ENCODE results near the gene CCDC186. TPM values are rescaled to one million over a fixed set of nuclear protein-coding genes. Genes with fewer than 3 reads are reported as not detected.

Gene CCDC186
- total and polyA plus RNA-seq, 2 experiments from 2014 or later = 14.9 to 32.4 TPM

DNA sequence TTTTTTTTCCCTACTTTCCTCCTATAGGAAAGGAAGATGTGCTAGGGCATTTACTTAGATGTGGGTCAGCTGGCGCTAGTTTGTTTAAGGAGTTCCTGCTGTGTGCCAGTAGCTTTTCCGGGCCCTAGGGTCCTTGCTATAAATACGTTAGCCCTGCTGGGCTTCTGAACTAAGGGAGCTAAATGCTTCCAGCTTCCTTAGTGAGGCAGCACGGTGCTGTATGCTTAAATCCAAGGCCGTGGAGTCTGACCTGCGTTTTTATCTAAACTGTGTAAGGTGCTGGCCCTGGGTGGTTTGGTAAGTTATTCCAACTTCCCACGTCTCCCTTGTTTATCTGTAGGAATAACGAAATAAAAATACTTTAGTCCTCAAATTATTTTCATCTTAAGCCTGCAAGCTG is 5.7 kb upstream of the CCDC186 start:
- no peak overlapping the region for H3K4me3 ChIP-seq
- H3K79me2 ChIP-seq = no peaks in the 10 kb centered on the region
- no peak for DNase-seq (ENCODE audit: low spot score)
- no peaks in the 10 kb centered on the region for H4K20me1 ChIP-seq (ENCODE audit: insufficient read depth, poor library complexity, severe bottlenecking)
- no peaks in the 10 kb centered on the region for H3K36me3 ChIP-seq (replicated peaks; ENCODE audit: insufficient read depth, low read depth)
- H3K27me3 ChIP-seq = no peaks in the 10 kb centered on the region
- 72% methylated on average over 8 of the region's 8 CpGs for WGBS (ENCODE audit: low lambda C conversion rate, missing lambda C conversion rate)
- TF ChIP-seq EZH2phosphoT487 (IDR thresholded peaks at IDR 0.05; ENCODE audit: low read depth, severe bottlenecking, unreplicated experiment) = no peak
- TF ChIP-seq EZH2 (IDR thresholded peaks at IDR 0.05; ENCODE audit: borderline replicate concordance) = no peak
- TF ChIP-seq, protein P1, sequence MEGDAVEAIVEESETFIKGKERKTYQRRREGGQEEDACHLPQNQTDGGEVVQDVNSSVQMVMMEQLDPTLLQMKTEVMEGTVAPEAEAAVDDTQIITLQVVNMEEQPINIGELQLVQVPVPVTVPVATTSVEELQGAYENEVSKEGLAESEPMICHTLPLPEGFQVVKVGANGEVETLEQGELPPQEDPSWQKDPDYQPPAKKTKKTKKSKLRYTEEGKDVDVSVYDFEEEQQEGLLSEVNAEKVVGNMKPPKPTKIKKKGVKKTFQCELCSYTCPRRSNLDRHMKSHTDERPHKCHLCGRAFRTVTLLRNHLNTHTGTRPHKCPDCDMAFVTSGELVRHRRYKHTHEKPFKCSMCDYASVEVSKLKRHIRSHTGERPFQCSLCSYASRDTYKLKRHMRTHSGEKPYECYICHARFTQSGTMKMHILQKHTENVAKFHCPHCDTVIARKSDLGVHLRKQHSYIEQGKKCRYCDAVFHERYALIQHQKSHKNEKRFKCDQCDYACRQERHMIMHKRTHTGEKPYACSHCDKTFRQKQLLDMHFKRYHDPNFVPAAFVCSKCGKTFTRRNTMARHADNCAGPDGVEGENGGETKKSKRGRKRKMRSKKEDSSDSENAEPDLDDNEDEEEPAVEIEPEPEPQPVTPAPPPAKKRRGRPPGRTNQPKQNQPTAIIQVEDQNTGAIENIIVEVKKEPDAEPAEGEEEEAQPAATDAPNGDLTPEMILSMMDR (IDR thresholded peaks at IDR 0.05; ENCODE audit: poor library complexity) = no peak
- no peak overlapping the region for H3K27ac ChIP-seq
- H3K4me1 ChIP-seq (ENCODE audit: insufficient read depth) = peaks cover 3% of the 10 kb centered on the region
- H3K9me2 ChIP-seq (replicated peaks; ENCODE audit: insufficient read depth) = no peaks in the 10 kb centered on the region
- no peaks in the 10 kb centered on the region for H3K9me3 ChIP-seq (ENCODE audit: low read depth)
- no peak overlapping the region for H3K4me2 ChIP-seq
- no peak overlapping the region for H2AFZ ChIP-seq

DNA sequence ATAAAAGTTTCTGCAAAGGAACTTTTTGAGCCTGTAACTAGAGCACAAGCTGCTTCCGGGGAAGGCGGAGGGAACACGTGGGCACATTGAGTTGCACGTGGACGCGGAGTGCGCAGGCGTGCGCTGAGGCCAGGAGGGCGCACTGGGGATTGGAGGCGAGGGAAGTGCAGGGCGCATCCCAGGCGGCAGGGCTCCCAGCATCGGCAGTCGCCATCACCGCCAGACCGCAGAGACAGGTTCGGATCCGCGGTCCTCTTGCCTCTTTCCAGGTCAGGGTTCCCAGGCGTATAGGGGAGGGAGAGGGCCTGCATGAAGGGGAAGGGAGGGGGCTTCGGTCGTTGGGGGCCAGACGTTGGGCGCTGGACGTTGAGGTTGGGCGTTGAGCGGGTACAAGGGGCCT is 5.1 kb upstream of the CCDC186 start, which contains the start of gene TDRD1:
Gene TDRD1 (plus strand): TSS at position 206 of the 400 bp plus-strand sequence. CDS start 8,479 bp downstream, outside the sequence.
- Histone ChIP-seq H3K4me3 (no peak within 1 kb of the TSS), H4K20me1 (ENCODE audit: insufficient read depth, poor library complexity, severe bottlenecking) (no peaks in the 10 kb centered on the region), H3K4me2 (no peak within 1 kb of the TSS), H3K4me1 (ENCODE audit: insufficient read depth) (peaks cover 3% of the 10 kb centered on the region), H3K79me2 (no peaks in the 10 kb centered on the region), H3K27me3 (no peaks in the 10 kb centered on the region), H2AFZ (no peak within 1 kb of the TSS), H3K9me2 (replicated peaks; ENCODE audit: insufficient read depth) (no peaks in the 10 kb centered on the region), H3K36me3 (replicated peaks; ENCODE audit: insufficient read depth, low read depth) (no peaks in the 10 kb centered on the region), H3K27ac (no peak within 1 kb of the TSS), H3K9me3 (ENCODE audit: low read depth) (no peaks in the 10 kb centered on the region)
- TF ChIP-seq EZH2phosphoT487 (IDR thresholded peaks at IDR 0.05; ENCODE audit: low read depth, severe bottlenecking, unreplicated experiment) (no peak), EZH2 (IDR thresholded peaks at IDR 0.05; ENCODE audit: borderline replicate concordance) (no peak)
- TF ChIP-seq, protein P1 (IDR thresholded peaks at IDR 0.05; ENCODE audit: poor library complexity) = no peak
- WGBS (ENCODE audit: low lambda C conversion rate, missing lambda C conversion rate) = 79% methylated on average over 28 of the region's 28 CpGs
- DNase-seq (ENCODE audit: low spot score) = no peak

DNA sequence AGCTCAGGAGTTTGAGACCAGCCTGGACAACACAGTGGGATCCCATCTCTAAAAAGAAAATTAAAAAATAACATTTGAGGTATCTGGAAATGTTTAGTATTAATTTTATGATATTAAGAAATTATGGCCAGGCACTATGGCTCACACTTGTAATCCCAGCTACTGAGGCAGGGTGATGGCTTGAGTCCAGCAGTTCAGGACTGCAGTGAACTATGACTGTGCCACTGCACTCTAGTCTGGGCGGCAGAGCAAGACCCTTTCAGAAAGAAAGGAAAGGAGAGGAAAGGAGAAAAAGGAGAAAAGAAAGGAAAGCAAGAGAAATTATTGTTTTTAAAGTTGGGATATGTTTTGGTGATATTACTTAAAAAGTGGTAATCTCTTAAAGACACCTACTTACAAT is 2.5 kb upstream of the CCDC186 start:
- no peak overlapping the region for H3K27ac ChIP-seq
- H3K4me1 ChIP-seq (ENCODE audit: insufficient read depth) = peaks cover 3% of the 10 kb centered on the region
- 100% methylated on average over 1 of the region's 1 CpG for WGBS (ENCODE audit: low lambda C conversion rate, missing lambda C conversion rate)
- no peaks in the 10 kb centered on the region for H3K27me3 ChIP-seq
- H4K20me1 ChIP-seq (ENCODE audit: insufficient read depth, poor library complexity, severe bottlenecking) = peaks cover 5% of the 10 kb centered on the region
- peaks cover 24% of the 10 kb centered on the region for H3K79me2 ChIP-seq
- no peak overlapping the region for H3K4me3 ChIP-seq
- H2AFZ ChIP-seq = no peak overlapping the region
- DNase-seq (ENCODE audit: low spot score) = no peak
- no peaks in the 10 kb centered on the region for H3K9me3 ChIP-seq (ENCODE audit: low read depth)
- H3K36me3 ChIP-seq (replicated peaks; ENCODE audit: insufficient read depth, low read depth) = no peaks in the 10 kb centered on the region
- no peak overlapping the region for H3K4me2 ChIP-seq
- no peak for TF ChIP-seq EZH2phosphoT487 (IDR thresholded peaks at IDR 0.05; ENCODE audit: low read depth, severe bottlenecking, unreplicated experiment)
- TF ChIP-seq, protein P1 (IDR thresholded peaks at IDR 0.05; ENCODE audit: poor library complexity) = no peak
- TF ChIP-seq EZH2 (IDR thresholded peaks at IDR 0.05; ENCODE audit: borderline replicate concordance) = no peak
- H3K9me2 ChIP-seq (replicated peaks; ENCODE audit: insufficient read depth) = no peaks in the 10 kb centered on the region

DNA sequence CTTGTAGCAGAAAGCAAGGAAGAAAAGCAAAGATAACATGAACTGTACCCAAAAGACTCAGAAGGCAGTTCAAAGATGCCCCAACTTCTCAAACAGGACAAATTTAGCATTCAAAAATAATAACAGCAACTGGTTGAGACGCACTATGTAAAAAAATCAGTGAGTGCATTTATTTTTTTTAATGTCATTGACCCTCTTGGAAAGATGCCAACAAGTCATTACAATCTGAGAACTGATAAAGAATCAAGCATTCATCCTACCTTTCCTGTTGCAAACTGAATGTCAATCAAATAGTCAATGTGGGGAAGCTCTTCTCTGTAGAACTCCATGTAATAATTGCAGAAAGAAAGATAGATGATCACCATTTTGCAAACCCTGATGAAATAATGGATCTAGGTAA is 1.7 kb upstream of the CCDC186 start:
- Histone ChIP-seq H3K27me3 (no peaks in the 10 kb centered on the region), H3K4me2 (peak overlapping the region; percentile 82), H4K20me1 (ENCODE audit: insufficient read depth, poor library complexity, severe bottlenecking) (peaks cover 13% of the 10 kb centered on the region), H3K27ac (no peak overlapping the region), H3K4me1 (ENCODE audit: insufficient read depth) (peaks cover 3% of the 10 kb centered on the region), H3K79me2 (peaks cover 32% of the 10 kb centered on the region), H3K36me3 (replicated peaks; ENCODE audit: insufficient read depth, low read depth) (no peaks in the 10 kb centered on the region), H3K9me2 (replicated peaks; ENCODE audit: insufficient read depth) (no peaks in the 10 kb centered on the region), H2AFZ (no peak overlapping the region), H3K9me3 (ENCODE audit: low read depth) (no peaks in the 10 kb centered on the region), H3K4me3 (no peak overlapping the region)
- TF ChIP-seq, protein P1 (IDR thresholded peaks at IDR 0.05; ENCODE audit: poor library complexity) = no peak
- no peak for TF ChIP-seq EZH2phosphoT487 (IDR thresholded peaks at IDR 0.05; ENCODE audit: low read depth, severe bottlenecking, unreplicated experiment)
- no peak for TF ChIP-seq EZH2 (IDR thresholded peaks at IDR 0.05; ENCODE audit: borderline replicate concordance)
- 94% methylated on average over 1 of the region's 1 CpG for WGBS (ENCODE audit: low lambda C conversion rate, missing lambda C conversion rate)
- no peak for DNase-seq (ENCODE audit: low spot score)
